Measurements from ENCODE around the gene RALGAPB.
"Not testable (repeated sequence)": the region's sequence is repeated elsewhere in the genome, so short reads cannot be mapped to it uniquely, and the experiment has no call there.

Gene RALGAPB

GRCh38 chr20:38446441-38447209 lies 26.0 kb upstream of the RALGAPB start:
- DNase-seq (ENCODE audit: low read depth in 2 of 2) = peak; percentile 91 to 97

- no peak for DNase-seq (ENCODE audit: low read depth in 2 of 2)
Measured at GRCh38 chr20:38447251-38447661, 25.4 kb upstream of the RALGAPB start.

- DNase-seq (ENCODE audit: low read depth in 2 of 2) = no peak
Measured at GRCh38 chr20:38447931-38448675, 24.5 kb upstream of the RALGAPB start.

GRCh38 chr20:38449046-38449445 lies 23.6 kb upstream of the RALGAPB start:
- DNase-seq (ENCODE audit: low read depth in 2 of 2) = no peak

GRCh38 chr20:38450412-38450975 lies 22.1 kb upstream of the RALGAPB start:
- no peak for DNase-seq (ENCODE audit: low read depth in 2 of 2)

GRCh38 chr20:38452880-38453624 lies 19.6 kb upstream of the RALGAPB start:
- DNase-seq (ENCODE audit: low read depth in 2 of 2) = no peak

GRCh38 chr20:38453941-38454340 lies 18.7 kb upstream of the RALGAPB start:
- DNase-seq (ENCODE audit: low read depth in 2 of 2) = no peak

GRCh38 chr20:38454556-38455473 lies 17.8 kb upstream of the RALGAPB start:
- DNase-seq (ENCODE audit: low read depth in 2 of 2) = no peak

- DNase-seq (ENCODE audit: low read depth in 2 of 2) = no peak
Measured at GRCh38 chr20:38458314-38458713, 14.3 kb upstream of the RALGAPB start.

- DNase-seq (ENCODE audit: low read depth in 2 of 2) = no peak
Measured at GRCh38 chr20:38460040-38460623, 12.5 kb upstream of the RALGAPB start.

GRCh38 chr20:38460631-38461030 lies 12.0 kb upstream of the RALGAPB start:
- DNase-seq (ENCODE audit: low read depth in 2 of 2) = not testable (repeated sequence)

GRCh38 chr20:38461167-38461566 lies 11.5 kb upstream of the RALGAPB start:
- not testable (repeated sequence) for DNase-seq (ENCODE audit: low read depth in 2 of 2)

- not testable (repeated sequence) for DNase-seq (ENCODE audit: low read depth in 2 of 2)
Measured at GRCh38 chr20:38461569-38461968, 11.1 kb upstream of the RALGAPB start.

- no peak for DNase-seq (ENCODE audit: low read depth in 2 of 2)
Measured at GRCh38 chr20:38466171-38466570, 6.5 kb upstream of the RALGAPB start.

GRCh38 chr20:38466983-38467382 lies 5.7 kb upstream of the RALGAPB start:
- no peak for DNase-seq (ENCODE audit: low read depth in 2 of 2)

- no peak for DNase-seq (ENCODE audit: low read depth in 2 of 2)
Measured at GRCh38 chr20:38471245-38471644, 1.4 kb upstream of the RALGAPB start.

GRCh38 chr20:38471987-38472512 lies 593 bp upstream of the RALGAPB start:
- DNase-seq (ENCODE audit: low read depth in 2 of 2) = no peak

GRCh38 chr20:38473367-38473795 lies 738 bp downstream of the RALGAPB start:
- no peak for DNase-seq (ENCODE audit: low read depth in 2 of 2)

GRCh38 chr20:38477747-38478146 lies 5.1 kb downstream of the RALGAPB start:
- DNase-seq (ENCODE audit: low read depth in 2 of 2) = no peak

GRCh38 chr20:38479596-38479995 lies 7.0 kb downstream of the RALGAPB start:
- DNase-seq (ENCODE audit: low read depth in 2 of 2) = no peak
